Measurements from ENCODE around the gene SLC8A1.

The SLC8A1 gene

GRCh38 chr2:40300391-40300790 is 151.5 kb downstream of the SLC8A1 start:
- DNase-seq = no peak

- no peak for DNase-seq
Measured at GRCh38 chr2:40299781-40300180, 152.1 kb downstream of the SLC8A1 start.

GRCh38 chr2:40299173-40299572 is 152.7 kb downstream of the SLC8A1 start:
- no peak for DNase-seq

- no peak for DNase-seq
Measured at GRCh38 chr2:40298026-40298425, 153.9 kb downstream of the SLC8A1 start.

GRCh38 chr2:40292291-40292690 is 159.6 kb downstream of the SLC8A1 start:
- DNase-seq = no peak

- DNase-seq = no peak
Measured at GRCh38 chr2:40289771-40290404, 162.0 kb downstream of the SLC8A1 start.

- DNase-seq = peak in 1 of 2 donors; percentile 3
Measured at GRCh38 chr2:40287773-40288172, 164.1 kb downstream of the SLC8A1 start.

GRCh38 chr2:40287195-40287594 is 164.7 kb downstream of the SLC8A1 start:
- DNase-seq = no peak

GRCh38 chr2:40286721-40287120 is 165.2 kb downstream of the SLC8A1 start:
- no peak for DNase-seq

- DNase-seq = no peak
Measured at GRCh38 chr2:40285391-40285790, 166.5 kb downstream of the SLC8A1 start.

- DNase-seq = no peak
Measured at GRCh38 chr2:40284797-40285196, 167.1 kb downstream of the SLC8A1 start.

- no peak for DNase-seq
Measured at GRCh38 chr2:40283111-40283909, 168.6 kb downstream of the SLC8A1 start.

GRCh38 chr2:40282428-40282827 is 169.5 kb downstream of the SLC8A1 start:
- DNase-seq = no peak

- DNase-seq = no peak
Measured at GRCh38 chr2:40281021-40281940, 170.6 kb downstream of the SLC8A1 start.

GRCh38 chr2:40279482-40279881 is 172.4 kb downstream of the SLC8A1 start:
- DNase-seq = no peak

- no peak for DNase-seq
Measured at GRCh38 chr2:40279001-40279400, 172.9 kb downstream of the SLC8A1 start.

GRCh38 chr2:40276076-40276475 is 175.8 kb downstream of the SLC8A1 start:
- DNase-seq = no peak

- no peak for DNase-seq
Measured at GRCh38 chr2:40274270-40274669, 177.6 kb downstream of the SLC8A1 start.

- no peak for DNase-seq
Measured at GRCh38 chr2:40273734-40274182, 178.1 kb downstream of the SLC8A1 start.

GRCh38 chr2:40271094-40271493 is 180.8 kb downstream of the SLC8A1 start:
- no peak for DNase-seq

GRCh38 chr2:40270372-40270771 is 181.5 kb downstream of the SLC8A1 start:
- DNase-seq = no peak

GRCh38 chr2:40268566-40268965 is 183.3 kb downstream of the SLC8A1 start:
- no peak for DNase-seq

GRCh38 chr2:40266201-40266600 is 185.7 kb downstream of the SLC8A1 start:
- no peak for DNase-seq
